ENCODE data around the gene TFB2M. TPM values are rescaled to one million over a fixed set of nuclear protein-coding genes. Genes with fewer than 3 reads are reported as not detected.

Gene TFB2M
- total RNA-seq, 2 experiments from 2014 or later: 15.0 to 17.5 TPM

DNA sequence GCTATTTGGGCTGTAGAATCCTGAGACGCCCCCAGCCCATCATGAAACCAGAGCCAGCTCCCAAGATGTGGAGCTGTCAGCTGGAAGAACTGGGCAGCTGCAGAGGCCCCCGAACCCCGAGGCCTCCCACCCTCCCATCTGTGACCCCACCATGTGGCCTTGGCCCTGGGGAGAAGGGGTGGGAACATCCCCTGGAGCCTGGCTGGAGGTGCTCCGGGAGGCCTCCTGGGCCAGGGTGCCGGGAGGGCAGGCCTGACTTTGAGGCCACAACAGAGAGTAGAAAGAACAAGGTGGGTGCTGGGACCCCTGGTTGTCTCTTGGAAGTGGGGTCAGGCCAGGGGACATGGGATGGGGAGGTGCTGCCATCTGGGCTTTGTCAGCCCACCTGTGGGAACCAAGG, 53.0 kb downstream of the TFB2M start:
- CTCF ChIA-PET (ENCODE audit: unreplicated experiment): no interaction called here
- TF ChIP-seq CTCF (conservative IDR thresholded peaks at IDR 0.05; ENCODE audit: low read length) (no peak), EZH2phosphoT487 (IDR thresholded peaks at IDR 0.05; ENCODE audit: borderline replicate concordance, low read depth, low read length) (no peak)
- H3K79me2 ChIP-seq (ENCODE audit: insufficient read depth, low read depth, low read length): no peaks in the 10 kb centered on the region
- POLR2A ChIA-PET: no interaction called here
- H3K27ac ChIP-seq (ENCODE audit: low read depth, low read length, poor library complexity, severe bottlenecking): no peak overlapping the region
- no peak overlapping the region for H3K4me3 ChIP-seq (ENCODE audit: low read depth, low read length, poor library complexity, severe bottlenecking)
- BruUV-seq (replicated peaks): no TSS peak
- no peaks in the 10 kb centered on the region for H3K9me2 ChIP-seq (ENCODE audit: insufficient read depth, low read length)
- H3K4me2 ChIP-seq (ENCODE audit: low read length): no peak overlapping the region
- H3K9me3 ChIP-seq (ENCODE audit: low read length): peaks cover 17% of the 10 kb centered on the region; the same call in 1 of the 2 replicates
- no peaks in the 10 kb centered on the region for H3K36me3 ChIP-seq (ENCODE audit: insufficient read depth, low read length)
- H2AFZ ChIP-seq (ENCODE audit: low read length): no peak overlapping the region
- no peaks in the 10 kb centered on the region for H3K4me1 ChIP-seq (ENCODE audit: insufficient read depth, low read length, poor library complexity, severe bottlenecking)
- no peaks in the 10 kb centered on the region for H4K20me1 ChIP-seq (ENCODE audit: insufficient read depth, low read length)
- DNase-seq (ENCODE audit: low spot score): no peak
- intact Hi-C loops (cut with micrococcal nuclease; ENCODE audit: unreplicated experiment): no loop called here

- Histone ChIP-seq H3K36me3 (ENCODE audit: insufficient read depth, low read length) (no peaks in the 10 kb centered on the region), H2AFZ (ENCODE audit: low read length) (no peak overlapping the region), H3K4me3 (ENCODE audit: low read depth, low read length, poor library complexity, severe bottlenecking) (no peak overlapping the region), H3K4me1 (ENCODE audit: insufficient read depth, low read length, poor library complexity, severe bottlenecking) (peaks cover 2% of the 10 kb centered on the region), H3K4me2 (ENCODE audit: low read length) (no peak overlapping the region), H4K20me1 (ENCODE audit: insufficient read depth, low read length) (no peaks in the 10 kb centered on the region), H3K79me2 (ENCODE audit: insufficient read depth, low read depth, low read length) (no peaks in the 10 kb centered on the region), H3K9me2 (ENCODE audit: insufficient read depth, low read length) (no peaks in the 10 kb centered on the region), H3K27ac (ENCODE audit: low read depth, low read length, poor library complexity, severe bottlenecking) (no peak overlapping the region), H3K9me3 (ENCODE audit: low read length) (peaks cover 17% of the 10 kb centered on the region; the same call in 1 of the 2 replicates)
- DNase-seq (ENCODE audit: low spot score): no peak
- ChIA-PET CTCF (ENCODE audit: unreplicated experiment) (no interaction called here), POLR2A (no interaction called here)
- no TSS peak for BruUV-seq (replicated peaks)
- no peak for TF ChIP-seq CTCF (conservative IDR thresholded peaks at IDR 0.05; ENCODE audit: low read length)
- no peak for TF ChIP-seq EZH2phosphoT487 (IDR thresholded peaks at IDR 0.05; ENCODE audit: borderline replicate concordance, low read depth, low read length)
- intact Hi-C loops (cut with micrococcal nuclease; ENCODE audit: unreplicated experiment): no loop called here
These were observed 53.4 kb downstream of the TFB2M start for GRCh38 chr1:246512635-246513034.

DNA sequence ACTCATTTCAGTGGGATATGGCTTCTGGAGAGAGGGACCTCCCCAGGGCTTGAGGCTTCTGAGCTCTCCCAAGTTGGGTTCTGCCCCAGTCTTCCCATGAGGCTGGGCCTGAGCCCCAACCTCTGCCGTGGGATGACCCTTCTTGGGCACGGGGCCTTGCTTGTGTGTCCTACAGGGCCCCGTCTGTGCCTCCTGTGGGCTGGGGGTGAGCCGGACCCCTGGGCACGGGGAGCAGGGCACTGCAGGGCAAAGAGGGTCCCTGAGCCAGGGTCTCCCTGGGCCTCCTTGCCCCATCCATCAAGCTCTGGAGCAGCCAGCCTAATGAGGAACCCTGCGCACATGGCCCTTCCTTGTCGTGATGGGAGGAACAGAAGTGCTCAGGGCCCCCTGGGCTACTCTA, 53.8 kb downstream of the TFB2M start:
- Histone ChIP-seq H3K9me2 (ENCODE audit: insufficient read depth, low read length) (no peaks in the 10 kb centered on the region), H3K4me1 (ENCODE audit: insufficient read depth, low read length, poor library complexity, severe bottlenecking) (peaks cover 5% of the 10 kb centered on the region), H3K79me2 (ENCODE audit: insufficient read depth, low read depth, low read length) (no peaks in the 10 kb centered on the region), H3K4me2 (ENCODE audit: low read length) (no peak overlapping the region), H3K36me3 (ENCODE audit: insufficient read depth, low read length) (no peaks in the 10 kb centered on the region), H3K9me3 (ENCODE audit: low read length) (peaks cover 17% of the 10 kb centered on the region; the same call in 1 of the 2 replicates), H3K4me3 (ENCODE audit: low read depth, low read length, poor library complexity, severe bottlenecking) (no peak overlapping the region), H2AFZ (ENCODE audit: low read length) (no peak overlapping the region), H3K27ac (ENCODE audit: low read depth, low read length, poor library complexity, severe bottlenecking) (no peak overlapping the region), H4K20me1 (ENCODE audit: insufficient read depth, low read length) (no peaks in the 10 kb centered on the region)
- POLR2A ChIA-PET: no interaction called here
- TF ChIP-seq CTCF (conservative IDR thresholded peaks at IDR 0.05; ENCODE audit: low read length) (no peak), EZH2phosphoT487 (IDR thresholded peaks at IDR 0.05; ENCODE audit: borderline replicate concordance, low read depth, low read length) (no peak)
- DNase-seq (ENCODE audit: low spot score): no peak
- CTCF ChIA-PET (ENCODE audit: unreplicated experiment): no interaction called here
- intact Hi-C loops (cut with micrococcal nuclease; ENCODE audit: unreplicated experiment): no loop called here
- no TSS peak for BruUV-seq (replicated peaks)

Data from OCI-LY7 (cell line).